ENCODE measurements around the gene LRRC10B. TPM values are rescaled to one million over a fixed set of nuclear protein-coding genes. Genes with fewer than 3 reads are reported as not detected.
A peak's percentile ranks its signal among the peaks of the same experiment; 100 is the strongest.

The LRRC10B gene
- total RNA-seq, 1 donor from 2014 or later, result not detected

- H3K4me3 ChIP-seq (ENCODE audit: low read depth, low read length), result no peak overlapping the region
- TF ChIP-seq CTCF (conservative IDR thresholded peaks at IDR 0.05; ENCODE audit: low read depth, low read length), result no peak
- no peak for DNase-seq (ENCODE audit: low read depth)
These were observed 6.0 kb upstream of the LRRC10B start for GRCh38 chr11:61502522-61502921.

- no peak for TF ChIP-seq CTCF (conservative IDR thresholded peaks at IDR 0.05; ENCODE audit: low read depth, low read length)
- H3K4me3 ChIP-seq (ENCODE audit: low read depth, low read length), result no peak overlapping the region
- DNase-seq (ENCODE audit: low read depth), result no peak
These were observed 5.3 kb upstream of the LRRC10B start for GRCh38 chr11:61503135-61503770.

- H3K4me3 ChIP-seq (ENCODE audit: low read depth, low read length), result no peak overlapping the region
- no peak for TF ChIP-seq CTCF (conservative IDR thresholded peaks at IDR 0.05; ENCODE audit: low read depth, low read length)
- DNase-seq (ENCODE audit: low read depth), result no peak
These were observed 3.4 kb upstream of the LRRC10B start for GRCh38 chr11:61505106-61505505.

- H3K4me3 ChIP-seq (ENCODE audit: low read depth, low read length), result no peak overlapping the region
- no peak for TF ChIP-seq CTCF (conservative IDR thresholded peaks at IDR 0.05; ENCODE audit: low read depth, low read length)
- DNase-seq (ENCODE audit: low read depth), result no peak
These were observed 2.9 kb upstream of the LRRC10B start for GRCh38 chr11:61505640-61506155.

- no peak for DNase-seq (ENCODE audit: low read depth)
- no peak overlapping the region for H3K4me3 ChIP-seq (ENCODE audit: low read depth, low read length)
- TF ChIP-seq CTCF (conservative IDR thresholded peaks at IDR 0.05; ENCODE audit: low read depth, low read length), result no peak
These were observed 1.4 kb upstream of the LRRC10B start for GRCh38 chr11:61507012-61507768.

GRCh38 chr11:61509043-61510029 lies 787 bp downstream of the LRRC10B start:
- H3K4me3 ChIP-seq (ENCODE audit: low read depth, low read length), result peak overlapping the region; percentile 27
- DNase-seq (ENCODE audit: low read depth), result no peak
- peak; percentile 33 for TF ChIP-seq CTCF (conservative IDR thresholded peaks at IDR 0.05; ENCODE audit: low read depth, low read length)
